Endothelial cell (in vitro differentiated cells): ENCODE data around the gene KCNQ4. TPM values are rescaled to one million over a fixed set of nuclear protein-coding genes. Genes with fewer than 3 reads are reported as not detected.

ENCODE experiments used
- DNase-seq: peaks from one replicate; pipeline ENCODE4 v3.0.0; 2021; ENCODE audit warnings: low spot score
- H3K27ac Mint-ChIP-seq: one replicate; pipeline ENCODE4 v1.8.0; 2021; ENCODE audit warnings: mixed read lengths, inconsistent platforms; ENCODE audit not compliant: unreplicated experiment
- H3K27me3 Mint-ChIP-seq: one replicate; pipeline ENCODE4 v1.8.0; 2021; ENCODE audit warnings: mild to moderate bottlenecking, moderate library complexity, mixed read lengths, inconsistent platforms; ENCODE audit not compliant: unreplicated experiment
- H3K36me3 Mint-ChIP-seq: one replicate; pipeline ENCODE4 v1.8.0; 2021; ENCODE audit warnings: mild to moderate bottlenecking, low read depth, mixed read lengths, inconsistent platforms; ENCODE audit not compliant: unreplicated experiment
- H3K4me1 Mint-ChIP-seq: one replicate; pipeline ENCODE4 v1.8.0; 2021; ENCODE audit warnings: mild to moderate bottlenecking, mixed read lengths, inconsistent platforms; ENCODE audit not compliant: unreplicated experiment
- H3K4me3 Mint-ChIP-seq: one replicate; pipeline ENCODE4 v1.8.0; 2021; ENCODE audit warnings: mild to moderate bottlenecking, mixed read lengths, inconsistent platforms; ENCODE audit not compliant: unreplicated experiment
- H3K9me3 Mint-ChIP-seq: one replicate; pipeline ENCODE4 v1.8.0; 2021; ENCODE audit warnings: mixed read lengths, inconsistent platforms; ENCODE audit not compliant: unreplicated experiment
- CTCF ChIP-seq: fragments of 200-600 bp; sonication (generic); IDR thresholded peaks from one replicate; pipeline ENCODE4 v1.5.0; 2021; ENCODE audit warnings: antibody characterized with exemption; ENCODE audit not compliant: unreplicated experiment
- total RNA-seq: library from RNA; stranded (reverse); fragmentation: NEBNext Ultra II Directional; extraction: Animal tissue kit (Norgen Biotek cat#: 25700); gene quantifications from one replicate; pipeline ENCODE4 v1.2.1, GENCODE V29; 2021; ENCODE audit not compliant: unreplicated experiment

KCNQ4 gene
- total RNA-seq, 1 donor from 2014 or later = 1.5 TPM

- Mint-ChIP-seq H3K27ac (no peak overlapping the region), H3K36me3 (peaks cover 7% of the 10 kb centered on the region), H3K4me1 (peaks cover 16% of the 10 kb centered on the region), H3K4me3 (no peak overlapping the region), H3K27me3 (peaks cover 4% of the 10 kb centered on the region), H3K9me3 (no peaks in the 10 kb centered on the region)
- no peak for DNase-seq
- TF ChIP-seq CTCF = no peak
Observed at GRCh38 chr1:40878906-40879305, 95.3 kb downstream of the KCNQ4 start.

- no peak overlapping the region for H3K4me3 Mint-ChIP-seq
- no peak for DNase-seq
- H3K27ac Mint-ChIP-seq = no peak overlapping the region
- H3K27me3 Mint-ChIP-seq = peaks cover 4% of the 10 kb centered on the region
- H3K36me3 Mint-ChIP-seq = peaks cover 8% of the 10 kb centered on the region
- no peak for TF ChIP-seq CTCF
- peaks cover 14% of the 10 kb centered on the region for H3K4me1 Mint-ChIP-seq
- H3K9me3 Mint-ChIP-seq = no peaks in the 10 kb centered on the region
Observed at GRCh38 chr1:40879482-40880175, 96.0 kb downstream of the KCNQ4 start.

GRCh38 chr1:40880813-40881549, 97.4 kb downstream of the KCNQ4 start:
- H3K27ac Mint-ChIP-seq = no peak overlapping the region
- TF ChIP-seq CTCF = no peak
- H3K4me3 Mint-ChIP-seq = no peak overlapping the region
- peaks cover 9% of the 10 kb centered on the region for H3K4me1 Mint-ChIP-seq
- H3K36me3 Mint-ChIP-seq = peaks cover 5% of the 10 kb centered on the region
- peaks cover 11% of the 10 kb centered on the region for H3K27me3 Mint-ChIP-seq
- DNase-seq = no peak
- H3K9me3 Mint-ChIP-seq = no peaks in the 10 kb centered on the region

GRCh38 chr1:40884055-40884795, 100.6 kb downstream of the KCNQ4 start:
- no peak overlapping the region for H3K27ac Mint-ChIP-seq
- no peaks in the 10 kb centered on the region for H3K9me3 Mint-ChIP-seq
- peaks cover 13% of the 10 kb centered on the region for H3K27me3 Mint-ChIP-seq
- peaks cover 4% of the 10 kb centered on the region for H3K36me3 Mint-ChIP-seq
- H3K4me1 Mint-ChIP-seq = peaks cover 10% of the 10 kb centered on the region
- peak overlapping the region; percentile 39 for H3K4me3 Mint-ChIP-seq
- no peak for TF ChIP-seq CTCF
- no peak for DNase-seq
